Right atrium auricular region (tissue), 2 donors: ENCODE measurements around the gene PRR22. TPM values are rescaled to one million over a fixed set of nuclear protein-coding genes. Genes with fewer than 3 reads are reported as not detected.

Source experiments
- DNase-seq: peaks from one replicate; pipeline ENCODE4 v3.0.0-alpha.2; 2019; ENCODE audit warnings: low spot score
- H3K27ac ChIP-seq, 2 donors: fragments of 200-600 bp; sonication (generic); 1 replicate in 1 of 2; 2 replicates in 1 of 2; pipeline ENCODE4 v1.5.1; 2016 to 2019
- H3K27me3 ChIP-seq, 2 donors: fragments of 200-600 bp; sonication (generic); one replicate each; pipeline versions ENCODE4 v1.5.1 to v1.6.0; 2017 to 2019
- H3K36me3 ChIP-seq: fragments of 200-600 bp; sonication (generic); one replicate; pipeline ENCODE4 v1.5.1; 2016
- H3K4me1 ChIP-seq, 2 donors: fragments of 200-600 bp; sonication (generic); one replicate each; pipeline versions ENCODE4 v1.5.1 to v1.6.0; 2017 to 2019
- H3K4me3 ChIP-seq, 2 donors: fragments of 200-600 bp; sonication (generic); 1 replicate in 1 of 2; 2 replicates in 1 of 2; pipeline ENCODE4 v1.5.1; 2017 to 2019; ENCODE audit warnings: mild to moderate bottlenecking in 1 of 2, moderate library complexity in 1 of 2
- H3K9me3 ChIP-seq, 2 donors: fragments of 200-600 bp; sonication (generic); one replicate each; pipeline ENCODE4 v1.5.1; 2019
- CTCF ChIP-seq, 2 donors: fragments of 200-600 bp; sonication (generic); IDR thresholded peaks; one replicate each; pipeline ENCODE4 v1.5.1; 2019; ENCODE audit warnings: antibody characterized with exemption in 2 of 2
- total RNA-seq, 2 donors: library from RNA; depleted of rRNA; stranded (reverse); fragments of >200 nt; gene quantifications; one replicate each; pipeline ENCODE4 v1.1.0, GENCODE V29; 2016

PRR22 gene
- total RNA-seq, 2 donors from 2014 or later, result 0.67 to 0.83 TPM

GRCh38 chr19:5828661-5829566 is 44.4 kb upstream of the PRR22 start:
- TF ChIP-seq CTCF (IDR thresholded peaks at IDR 0.05), result peak in 1 of 2 donors; percentile 39
- no peak for DNase-seq
- peaks cover 0 to 24% of the 10 kb centered on the region in 2 donors for H3K4me1 ChIP-seq
- no peaks in the 10 kb centered on the region for H3K9me3 ChIP-seq
- peak overlapping the region; percentile 38 to 51 for H3K4me3 ChIP-seq
- H3K36me3 ChIP-seq, result no peaks in the 10 kb centered on the region
- H3K27ac ChIP-seq, result peak overlapping the region; percentile 86 to 96
- no peaks in the 10 kb centered on the region for H3K27me3 ChIP-seq

- Histone ChIP-seq H3K27ac (peak overlapping the region; percentile 86 to 96), H3K27me3 (no peaks in the 10 kb centered on the region), H3K4me1 (peaks cover 0 to 24% of the 10 kb centered on the region in 2 donors), H3K36me3 (no peaks in the 10 kb centered on the region), H3K9me3 (no peaks in the 10 kb centered on the region), H3K4me3 (peak overlapping the region; percentile 38 to 51)
- peak; percentile 87 for DNase-seq
- no peak for TF ChIP-seq CTCF (IDR thresholded peaks at IDR 0.05)
Observed at GRCh38 chr19:5827891-5828660, 43.5 kb upstream of the PRR22 start.

GRCh38 chr19:5827342-5827890 is 42.9 kb upstream of the PRR22 start:
- Histone ChIP-seq H3K27me3 (no peaks in the 10 kb centered on the region), H3K4me1 (peaks cover 0 to 24% of the 10 kb centered on the region in 2 donors), H3K9me3 (no peaks in the 10 kb centered on the region), H3K27ac (peak overlapping the region; percentile 75 to 96), H3K36me3 (no peaks in the 10 kb centered on the region), H3K4me3 (peak overlapping the region; percentile 38 to 51)
- no peak for TF ChIP-seq CTCF (IDR thresholded peaks at IDR 0.05)
- no peak for DNase-seq

- H3K36me3 ChIP-seq, result no peaks in the 10 kb centered on the region
- H3K9me3 ChIP-seq, result no peaks in the 10 kb centered on the region
- no peaks in the 10 kb centered on the region for H3K27me3 ChIP-seq
- H3K27ac ChIP-seq, result peak overlapping the region; percentile 75 to 96
- peak; percentile 61 for DNase-seq
- H3K4me1 ChIP-seq, result peaks cover 0 to 24% of the 10 kb centered on the region in 2 donors
- TF ChIP-seq CTCF (IDR thresholded peaks at IDR 0.05), result peak in 1 of 2 donors; percentile 36
- no peak overlapping the region for H3K4me3 ChIP-seq
Observed at GRCh38 chr19:5826531-5827341, 42.2 kb upstream of the PRR22 start.

- peaks cover 0 to 24% of the 10 kb centered on the region in 2 donors for H3K4me1 ChIP-seq
- no peak for DNase-seq
- no peak overlapping the region for H3K27ac ChIP-seq
- H3K27me3 ChIP-seq, result no peaks in the 10 kb centered on the region
- H3K4me3 ChIP-seq, result no peak overlapping the region
- H3K36me3 ChIP-seq, result no peaks in the 10 kb centered on the region
- TF ChIP-seq CTCF (IDR thresholded peaks at IDR 0.05), result no peak
- no peaks in the 10 kb centered on the region for H3K9me3 ChIP-seq
Observed at GRCh38 chr19:5825178-5825577, 40.6 kb upstream of the PRR22 start.
